Mesendoderm (in vitro differentiated cells): ENCODE results near the gene SCD5.

Experiments used
- DNase-seq: peaks from one replicate; pipeline ENCODE4 v3.0.0; 2013
- H2AK5ac ChIP-seq: 2 replicates; pipeline ENCODE4 v1.6.1; 2013; ENCODE audit warnings: low read length, inconsistent platforms
- H2BK120ac ChIP-seq: 2 replicates; pipeline ENCODE4 v1.6.1; 2013; ENCODE audit warnings: low read depth, mild to moderate bottlenecking, low read length, moderate library complexity, mixed read lengths
- H2BK15ac ChIP-seq: replicated peaks from 2 replicates; pipeline ENCODE4 v1.6.1; 2013; ENCODE audit warnings: low read depth, mild to moderate bottlenecking, moderate library complexity
- H2BK5ac ChIP-seq: 2 replicates; pipeline ENCODE4 v1.6.1; 2013; ENCODE audit warnings: low read length, inconsistent platforms
- H3K18ac ChIP-seq: 2 replicates; pipeline ENCODE4 v1.6.1; 2013; ENCODE audit warnings: mild to moderate bottlenecking, low read length, mixed read lengths
- H3K23ac ChIP-seq: one replicate; pipeline ENCODE4 v1.6.1; 2013; ENCODE audit warnings: low read length
- H3K27ac ChIP-seq: 2 replicates; pipeline ENCODE4 v1.5.1; 2013; ENCODE audit warnings: low read depth, mild to moderate bottlenecking, inconsistent platforms, low read length, moderate library complexity
- H3K27me3 ChIP-seq: 2 replicates; pipeline ENCODE4 v1.6.1; 2013; ENCODE audit warnings: low read length, control low read depth, mild to moderate bottlenecking, inconsistent platforms; ENCODE audit not compliant: insufficient read depth, poor library complexity
- H3K36me3 ChIP-seq: 2 replicates; pipeline ENCODE4 v1.6.1; 2013; ENCODE audit warnings: low read length, inconsistent platforms; ENCODE audit not compliant: control insufficient read depth, insufficient read depth
- H3K4ac ChIP-seq: one replicate; pipeline ENCODE4 v1.6.1; 2013; ENCODE audit warnings: low read depth, mild to moderate bottlenecking, low read length, moderate library complexity
- H3K4me1 ChIP-seq: 2 replicates; pipeline ENCODE4 v1.6.1; 2013; ENCODE audit warnings: low read depth, low read length, inconsistent platforms; ENCODE audit not compliant: control insufficient read depth
- H3K4me2 ChIP-seq: 2 replicates; pipeline ENCODE4 v1.6.1; 2013; ENCODE audit warnings: low read length
- H3K4me3 ChIP-seq: 2 replicates; pipeline ENCODE4 v1.5.1; 2013; ENCODE audit warnings: mild to moderate bottlenecking, low read length
- H3K56ac ChIP-seq: one replicate; pipeline ENCODE4 v1.6.1; 2013; ENCODE audit warnings: low read length
- H3K79me1 ChIP-seq: 2 replicates; pipeline ENCODE4 v1.6.1; 2013; ENCODE audit warnings: low read length, inconsistent platforms
- H3K79me2 ChIP-seq: 2 replicates; pipeline ENCODE4 v1.6.1; 2013; ENCODE audit warnings: mild to moderate bottlenecking, low read length; ENCODE audit not compliant: control insufficient read depth, insufficient read depth
- H3K9ac ChIP-seq: 2 replicates; pipeline ENCODE4 v1.6.1; 2013; ENCODE audit warnings: low read length, inconsistent platforms
- H4K5ac ChIP-seq: one replicate; pipeline ENCODE4 v1.6.1; 2013; ENCODE audit warnings: low read length
- H4K8ac ChIP-seq: one replicate; pipeline ENCODE4 v1.6.1; 2013; ENCODE audit warnings: low read depth, mild to moderate bottlenecking, control low read depth, low read length, moderate library complexity
- WGBS: extraction: QIAGEN DNeasy Blood & Tissue Kit; methylation state at CpG from one replicate; pipeline ENCODE4 v1.1.7; 2013; ENCODE audit warnings: low lambda C conversion rate, missing lambda C conversion rate; ENCODE audit not compliant: insufficient coverage; ENCODE audit errors: extremely low coverage; 5-methylcytosine and 5-hydroxymethylcytosine counted together

SCD5 gene

DNA sequence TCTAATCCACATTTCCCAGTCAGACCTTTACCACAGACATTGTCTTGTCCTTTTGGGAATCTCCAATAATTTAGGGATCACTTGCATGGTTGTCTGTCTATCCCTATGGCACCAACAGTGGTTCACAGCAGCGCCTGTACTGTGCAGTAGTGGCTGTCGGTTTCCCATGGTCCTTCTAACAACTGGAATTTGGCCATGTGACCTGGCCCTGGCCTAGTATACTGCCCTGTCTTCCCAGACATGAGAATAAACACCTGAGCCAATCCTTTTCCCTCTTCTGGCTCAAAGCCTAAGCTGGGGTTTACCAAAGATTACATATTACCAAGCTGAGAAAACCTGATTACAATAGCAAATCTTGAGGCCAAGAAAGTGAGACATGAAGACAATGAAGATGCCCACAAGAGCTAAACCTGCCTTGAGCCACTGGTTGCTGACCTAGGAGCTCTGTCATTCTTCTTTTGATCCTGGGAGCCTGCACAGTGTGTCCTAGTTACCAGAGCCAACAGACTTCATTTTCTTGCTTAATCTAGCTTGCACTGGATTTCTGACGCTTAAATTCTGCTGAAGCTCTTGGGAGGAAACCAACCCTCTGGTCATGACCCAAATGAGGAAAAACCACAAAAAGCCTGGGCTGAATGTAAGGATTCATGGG is 92.1 kb downstream of the SCD5 start:
- no peak for DNase-seq
- no peak overlapping the region for H2AK5ac ChIP-seq

GRCh38 chr4:82705928-82706300 is 92.7 kb downstream of the SCD5 start:
- Histone ChIP-seq H3K79me2 (no peaks in the 10 kb centered on the region), H3K4me2 (no peak overlapping the region), H3K4ac (no peak overlapping the region), H3K4me1 (peaks cover 9% of the 10 kb centered on the region), H2BK120ac (no peak overlapping the region), H4K5ac (no peak overlapping the region), H3K27ac (no peak overlapping the region), H3K36me3 (no peaks in the 10 kb centered on the region), H4K8ac (no peak overlapping the region), H3K9ac (no peak overlapping the region), H3K79me1 (no peaks in the 10 kb centered on the region), H2BK15ac (no peak overlapping the region), H3K56ac (no peak overlapping the region), H3K27me3 (no peaks in the 10 kb centered on the region), H3K4me3 (no peak overlapping the region), H3K23ac (no peak overlapping the region), H2BK5ac (no peak overlapping the region), H2AK5ac (no peak overlapping the region), H3K18ac (no peak overlapping the region)
- no CpG with 5 or more reads among the region's 1 CpG for WGBS
- no peak for DNase-seq

More for the DNA sequence above, 92.1 kb downstream of the SCD5 start:
- Histone ChIP-seq H3K4me2 (no peak overlapping the region), H3K36me3 (no peaks in the 10 kb centered on the region), H3K79me1 (no peaks in the 10 kb centered on the region), H3K79me2 (no peaks in the 10 kb centered on the region), H4K8ac (no peak overlapping the region), H3K4me1 (peaks cover 9% of the 10 kb centered on the region), H3K9ac (no peak overlapping the region), H3K18ac (no peak overlapping the region), H3K27ac (no peak overlapping the region), H3K23ac (no peak overlapping the region), H3K56ac (no peak overlapping the region), H3K27me3 (no peaks in the 10 kb centered on the region), H2BK120ac (no peak overlapping the region), H2BK5ac (no peak overlapping the region), H3K4ac (no peak overlapping the region), H4K5ac (no peak overlapping the region), H3K4me3 (no peak overlapping the region), H2BK15ac (no peak overlapping the region)
- no CpG with 5 or more reads among the region's 3 CpGs for WGBS

- Histone ChIP-seq H4K5ac (no peak overlapping the region), H3K79me2 (no peaks in the 10 kb centered on the region), H3K79me1 (no peaks in the 10 kb centered on the region), H4K8ac (no peak overlapping the region), H3K4ac (no peak overlapping the region), H3K27me3 (no peaks in the 10 kb centered on the region), H3K56ac (peak overlapping the region; percentile 22), H2BK15ac (no peak overlapping the region), H3K4me1 (peaks cover 4% of the 10 kb centered on the region), H3K36me3 (no peaks in the 10 kb centered on the region), H3K4me3 (no peak overlapping the region), H2AK5ac (no peak overlapping the region), H3K4me2 (no peak overlapping the region), H3K18ac (no peak overlapping the region), H2BK5ac (no peak overlapping the region), H3K27ac (no peak overlapping the region), H2BK120ac (no peak overlapping the region), H3K23ac (no peak overlapping the region), H3K9ac (no peak overlapping the region)
- DNase-seq, result no peak
- WGBS, result no CpG with 5 or more reads among the region's 7 CpGs
These were observed 93.2 kb downstream of the SCD5 start for GRCh38 chr4:82705169-82705927.

DNA sequence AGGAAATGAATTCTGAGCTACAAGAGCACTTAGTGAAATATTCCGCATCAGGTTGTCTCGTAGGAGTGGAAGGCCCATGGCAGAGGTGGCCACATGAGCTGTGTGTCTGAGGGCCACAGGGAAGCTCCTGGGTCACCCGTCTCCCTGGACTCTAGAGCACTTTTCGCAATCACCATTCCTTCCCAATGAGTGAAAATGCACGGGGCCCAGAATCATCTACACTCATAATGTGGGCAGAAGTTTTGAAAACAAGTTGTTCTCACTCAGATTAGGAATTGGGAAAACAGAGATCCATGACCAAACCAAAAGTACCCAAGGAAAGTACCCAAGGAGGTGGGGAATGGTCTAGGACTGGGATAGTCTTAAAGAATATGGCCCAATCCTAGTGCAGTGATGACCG is 94.4 kb downstream of the SCD5 start:
- no peak overlapping the region for H4K8ac ChIP-seq
- H2BK15ac ChIP-seq, result no peak overlapping the region
- no peak for DNase-seq
- H3K18ac ChIP-seq, result no peak overlapping the region
- H2BK120ac ChIP-seq, result no peak overlapping the region
- H3K4ac ChIP-seq, result no peak overlapping the region
- H3K56ac ChIP-seq, result no peak overlapping the region
- H3K36me3 ChIP-seq, result no peaks in the 10 kb centered on the region
- H3K4me1 ChIP-seq, result peaks cover 4% of the 10 kb centered on the region
- H3K4me2 ChIP-seq, result no peak overlapping the region
- no peak overlapping the region for H4K5ac ChIP-seq
- H3K27me3 ChIP-seq, result no peaks in the 10 kb centered on the region
- no peaks in the 10 kb centered on the region for H3K79me2 ChIP-seq
- H3K23ac ChIP-seq, result no peak overlapping the region
- no peak overlapping the region for H3K9ac ChIP-seq
- H3K4me3 ChIP-seq, result no peak overlapping the region
- no peak overlapping the region for H2AK5ac ChIP-seq
- WGBS, result no CpG with 5 or more reads among the region's 6 CpGs
- no peak overlapping the region for H2BK5ac ChIP-seq
- H3K27ac ChIP-seq, result no peak overlapping the region
- no peaks in the 10 kb centered on the region for H3K79me1 ChIP-seq

DNA sequence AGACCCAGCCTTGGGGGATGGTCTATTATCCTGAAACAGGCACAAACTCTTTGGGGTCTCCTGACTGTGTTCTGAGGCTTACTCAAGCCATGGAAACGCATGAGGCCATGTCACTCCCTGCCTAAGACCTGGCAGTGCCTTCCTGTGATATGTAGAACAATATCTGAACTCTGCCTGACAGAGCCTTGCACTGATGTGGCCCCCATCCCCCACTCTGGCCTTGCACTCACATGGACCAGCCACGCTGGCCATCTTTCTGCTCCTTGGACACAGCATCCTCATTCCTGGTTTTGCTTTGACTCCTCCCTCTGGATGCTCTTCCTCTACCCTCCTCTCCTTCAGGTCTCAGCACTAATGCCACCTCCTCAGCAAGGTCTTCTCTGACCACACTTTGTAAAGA is 100.2 kb downstream of the SCD5 start:
- Histone ChIP-seq H3K27ac (no peak overlapping the region), H2AK5ac (no peak overlapping the region), H3K9ac (no peak overlapping the region), H3K4me3 (no peak overlapping the region), H3K23ac (no peak overlapping the region), H4K8ac (no peak overlapping the region), H2BK15ac (no peak overlapping the region), H3K18ac (no peak overlapping the region), H3K27me3 (no peaks in the 10 kb centered on the region), H4K5ac (no peak overlapping the region), H2BK120ac (no peak overlapping the region), H3K79me1 (no peaks in the 10 kb centered on the region), H3K4me1 (no peaks in the 10 kb centered on the region), H3K36me3 (no peaks in the 10 kb centered on the region), H3K56ac (no peak overlapping the region), H3K4ac (no peak overlapping the region), H2BK5ac (no peak overlapping the region), H3K79me2 (no peaks in the 10 kb centered on the region), H3K4me2 (no peak overlapping the region)
- WGBS, result no CpG with 5 or more reads among the region's 2 CpGs
- no peak for DNase-seq
